ENCODE measurements around the gene PUM1.
A peak's percentile ranks its signal among the peaks of the same experiment; 100 is the strongest.

Gene PUM1

GRCh38 chr1:30887485-30888315, 177.8 kb downstream of the PUM1 start:
- peak overlapping the region in 5 of 21 experiments; percentile 17 to 65 (median 51) for H3K27ac ChIP-seq
- no peak overlapping the region for H3K4me3 ChIP-seq

GRCh38 chr1:30886710-30887428, 178.6 kb downstream of the PUM1 start:
- Histone ChIP-seq H3K4me3 (no peak overlapping the region), H3K27ac (no peak overlapping the region)

GRCh38 chr1:30885570-30886522, 179.7 kb downstream of the PUM1 start:
- H3K4me3 ChIP-seq, result no peak overlapping the region
- peak overlapping the region in 1 of 21 experiments; percentile 18 for H3K27ac ChIP-seq

- H3K27ac ChIP-seq, result no peak overlapping the region
- H3K4me3 ChIP-seq, result no peak overlapping the region
Observed at GRCh38 chr1:30884723-30885122, 180.8 kb downstream of the PUM1 start.

GRCh38 chr1:30883389-30884172, 181.9 kb downstream of the PUM1 start:
- Histone ChIP-seq H3K4me3 (no peak overlapping the region), H3K27ac (no peak overlapping the region)

- Histone ChIP-seq H3K4me3 (no peak overlapping the region), H3K27ac (no peak overlapping the region)
Observed at GRCh38 chr1:30882678-30883388, 182.7 kb downstream of the PUM1 start.

Measured in skin epidermis (tissue), 12 donors.